ENCODE measurements around the gene GLB1L2. TPM values are rescaled to one million over a fixed set of nuclear protein-coding genes. Genes with fewer than 3 reads are reported as not detected.

The GLB1L2 gene
- total and polyA plus RNA-seq, 2 of the 4 experiments (the other 2 are of a cell fraction) = under 0.01 to 0.26 TPM

DNA sequence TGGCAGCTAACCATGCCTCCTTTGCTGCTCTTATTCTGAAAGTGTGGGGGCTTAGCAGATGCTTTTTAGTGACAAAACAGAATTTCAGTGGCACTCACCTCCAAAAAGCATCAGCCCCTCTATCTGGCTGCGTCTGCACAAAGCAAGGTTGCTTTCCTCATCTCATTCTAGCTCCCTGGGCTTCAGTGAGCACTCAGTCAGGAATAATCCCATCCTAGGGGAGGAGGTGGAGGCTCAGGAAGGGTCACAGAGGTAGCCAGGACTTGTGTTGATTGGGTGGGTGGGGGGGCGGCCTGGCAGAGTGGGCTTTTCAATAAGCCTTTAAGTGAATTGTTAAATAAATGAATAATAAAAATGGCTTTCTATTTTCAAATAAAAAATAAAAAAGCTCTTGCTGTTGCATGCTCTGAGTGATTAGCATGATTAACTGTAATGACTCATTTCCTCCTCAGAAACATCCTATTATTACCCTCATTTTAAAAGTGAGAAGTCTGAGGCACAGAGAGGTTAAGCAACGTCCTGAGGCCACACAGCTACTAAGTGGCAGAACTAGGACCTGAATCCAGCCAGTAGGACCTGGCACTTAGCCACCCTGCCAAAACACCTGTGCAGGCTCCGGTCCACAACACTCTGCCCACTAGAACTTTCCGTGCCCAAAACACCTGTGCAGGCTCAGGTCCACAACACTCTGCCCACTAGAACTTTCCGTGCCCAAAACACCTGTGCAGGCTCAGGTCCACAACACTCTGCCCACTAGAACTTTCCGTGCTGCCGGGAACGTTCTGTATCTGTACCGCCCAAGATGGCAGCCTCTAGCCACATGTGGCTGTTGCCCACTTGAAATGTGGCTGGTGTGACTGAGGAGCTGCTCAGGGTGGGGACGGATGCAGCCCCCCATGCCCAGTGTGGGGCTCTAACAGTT, 74.7 kb downstream of the GLB1L2 start:
- ATAC-seq (ENCODE audit: low read depth) (no peak), DNase-seq (no peak)
- H2BK20ac ChIP-seq (ENCODE audit: low read depth, low read length) = no peak overlapping the region
- no peaks in the 10 kb centered on the region for H3K36me3 ChIP-seq (ENCODE audit: control insufficient read depth, insufficient read depth, low read length)
- TF ChIP-seq ELK1 (IDR thresholded peaks at IDR 0.05; ENCODE audit: borderline replicate concordance, low read depth, low read length) (no peak), POLR2A (IDR thresholded peaks at IDR 0.05; ENCODE audit: low read depth, low read length) (no peak), FOS (IDR thresholded peaks at IDR 0.05; ENCODE audit: low read depth, low read length) (no peak), CEBPB (IDR thresholded peaks at IDR 0.05; ENCODE audit: low read depth, low read length) (no peak), MXI1 (IDR thresholded peaks at IDR 0.05; ENCODE audit: borderline replicate concordance, low read depth, low read length) (no peak)
- intact Hi-C loops (cut with micrococcal nuclease) = no loop called here
- H3K9ac ChIP-seq (ENCODE audit: low read depth, low read length) = no peak overlapping the region
- H4K91ac ChIP-seq (ENCODE audit: insufficient read depth, low read depth, low read length) = no peak overlapping the region
- no peak overlapping the region for H3K18ac ChIP-seq (ENCODE audit: low read depth, low read length)
- no peak overlapping the region for H4K5ac ChIP-seq (ENCODE audit: low read depth, low read length)
- no peak overlapping the region for H3K56ac ChIP-seq (ENCODE audit: extremely low read depth, insufficient read depth, low read length)
- no peaks in the 10 kb centered on the region for H4K20me1 ChIP-seq (ENCODE audit: insufficient read depth, low read length)
- no peak overlapping the region for H2AK9ac ChIP-seq (replicated peaks; ENCODE audit: low read depth, low read length, poor library complexity)
- no peak overlapping the region for H2BK15ac ChIP-seq (ENCODE audit: low read depth, low read length)
- H4K8ac ChIP-seq (ENCODE audit: low read depth in 2 of 2, low read length in 2 of 2) = no peak overlapping the region
- no peaks in the 10 kb centered on the region for H3K9me1 ChIP-seq (ENCODE audit: insufficient read depth, low read length)
- H3K4me3 ChIP-seq (ENCODE audit: insufficient read depth, low read depth, low read length) = no peak overlapping the region
- H2AK5ac ChIP-seq (ENCODE audit: low read depth, low read length) = no peak overlapping the region
- no peaks in the 10 kb centered on the region for H3K4me1 ChIP-seq (ENCODE audit: control insufficient read depth, insufficient read depth, low read length)
- no peak overlapping the region for H3K27ac ChIP-seq (ENCODE audit: insufficient read depth, low read length)
- BruUV-seq (replicated peaks) = no TSS peak
- in situ Hi-C loops (cut with MboI; ENCODE audit: low sequenced_read_pairs) = no loop called here
- no peak overlapping the region for H3K4ac ChIP-seq (ENCODE audit: low read depth, low read length)
- ChIA-PET CTCF (no interaction called here), POLR2A (ENCODE audit: unreplicated experiment) (no interaction called here)
- peaks cover 9% of the 10 kb centered on the region for H3K27me3 ChIP-seq (ENCODE audit: control insufficient read depth, insufficient read depth, low read length)
- H2BK5ac ChIP-seq (ENCODE audit: low read depth, low read length, poor library complexity, severe bottlenecking) = no peak overlapping the region
- no peak overlapping the region for H2BK120ac ChIP-seq (ENCODE audit: low read depth, low read length)
- H2AFZ ChIP-seq (replicated peaks; ENCODE audit: low read length, poor library complexity) = no peak overlapping the region
- no peak overlapping the region for H3K4me2 ChIP-seq (ENCODE audit: low read depth, low read length)
- H3K9me3 ChIP-seq (ENCODE audit: control insufficient read depth, insufficient read depth, low read length) = peaks cover 5% of the 10 kb centered on the region; the same call in 1 of the 2 replicates
- no peak overlapping the region for H3K23ac ChIP-seq (ENCODE audit: low read depth, low read length)
- 40% methylated on average over 2 of the region's 11 CpGs; no CpG with 5 or more reads in 1 of the 2 experiments for WGBS, 2 experiments (ENCODE audit: extremely low coverage in 2 of 2, insufficient read length in 1 of 2)
- dilution Hi-C loops (cut with HindIII; ENCODE audit: low sequenced_read_pairs, unreplicated experiment) = no loop called here
- H3K79me1 ChIP-seq (ENCODE audit: low read depth in 1 of 2, low read length in 2 of 2) = no peaks in the 10 kb centered on the region
- no peak overlapping the region for H3K14ac ChIP-seq (replicated peaks; ENCODE audit: low read depth, low read length)
